Kasumi-1 (cell line): Measurements from ENCODE around the gene ZNF808.
"Not testable (repeated sequence)": the region's sequence is repeated elsewhere in the genome, so short reads cannot be mapped to it uniquely, and the experiment has no call there.

Experiments
- DNase-seq, 2 experiments: peaks; one replicate each; lab custom pipeline; 2025; lab: John Stamatoyannopoulos, UW

The ZNF808 gene

GRCh38 chr19:52593441-52593840 is 66.0 kb downstream of the ZNF808 start:
- DNase-seq = not testable (repeated sequence)

DNA sequence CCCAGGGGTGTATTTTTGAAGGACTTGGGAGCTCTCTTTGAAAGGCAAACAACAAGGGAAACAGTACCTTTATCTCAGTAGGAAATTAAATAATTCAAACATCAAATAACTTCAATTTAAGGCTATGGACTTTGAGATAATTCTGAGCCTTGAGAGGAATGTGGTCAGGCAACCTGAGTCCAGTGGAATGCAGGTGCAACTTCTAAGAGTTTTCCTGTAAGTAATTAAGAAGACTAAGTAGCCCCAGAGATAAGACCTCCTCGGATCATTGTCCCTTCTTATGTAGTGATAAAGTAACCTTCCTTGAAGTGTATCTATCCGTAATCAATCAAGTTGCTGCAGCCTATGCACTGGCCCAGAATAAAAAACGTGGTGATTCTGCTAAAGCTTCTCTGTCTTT is 71.8 kb downstream of the ZNF808 start:
- DNase-seq = no peak

DNA sequence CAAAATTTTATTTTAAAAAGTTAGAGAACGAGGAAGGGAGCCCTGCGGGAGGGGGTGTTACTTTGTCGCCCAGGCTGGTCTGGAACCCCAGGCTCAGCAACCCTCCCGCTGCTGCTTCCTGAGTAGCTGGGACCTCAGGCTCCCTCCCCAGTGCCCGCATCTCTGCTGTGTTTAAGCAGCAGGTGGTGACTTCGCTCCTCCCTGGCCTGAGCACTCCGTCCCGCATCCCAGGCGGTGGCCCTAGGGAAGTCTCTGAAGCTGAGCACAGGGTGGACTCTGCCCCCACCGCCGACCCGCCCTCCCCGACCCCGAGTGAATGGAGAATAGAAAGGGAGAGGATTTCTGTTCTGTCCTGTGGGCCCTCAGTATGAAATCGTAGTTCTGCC is 73.2 kb downstream of the ZNF808 start:
- no peak for DNase-seq

GRCh38 chr19:52601025-52601973 is 73.8 kb downstream of the ZNF808 start:
- peak; percentile 77 to 81 for DNase-seq

GRCh38 chr19:52601974-52602366 is 74.5 kb downstream of the ZNF808 start:
- not testable (repeated sequence) for DNase-seq

DNA sequence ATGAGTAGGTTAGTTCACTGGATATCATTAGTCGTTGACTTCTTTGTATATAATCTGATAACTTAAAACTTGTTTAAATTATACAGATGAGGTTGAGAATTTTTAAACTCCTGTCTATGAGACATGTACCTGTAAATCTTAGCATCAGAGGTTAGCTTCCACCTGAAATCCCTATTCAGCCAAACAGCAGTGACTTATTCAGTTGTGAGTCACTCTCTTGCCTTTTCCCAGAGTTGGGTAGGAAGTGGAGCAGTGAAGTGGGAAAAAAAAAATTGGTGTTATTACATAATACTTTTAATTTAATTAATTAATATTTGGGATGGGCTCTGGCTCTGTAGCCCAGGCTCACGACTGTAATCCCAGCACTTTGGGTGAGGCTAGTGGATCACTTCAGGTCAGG is 75.5 kb downstream of the ZNF808 start:
- DNase-seq = no peak

DNA sequence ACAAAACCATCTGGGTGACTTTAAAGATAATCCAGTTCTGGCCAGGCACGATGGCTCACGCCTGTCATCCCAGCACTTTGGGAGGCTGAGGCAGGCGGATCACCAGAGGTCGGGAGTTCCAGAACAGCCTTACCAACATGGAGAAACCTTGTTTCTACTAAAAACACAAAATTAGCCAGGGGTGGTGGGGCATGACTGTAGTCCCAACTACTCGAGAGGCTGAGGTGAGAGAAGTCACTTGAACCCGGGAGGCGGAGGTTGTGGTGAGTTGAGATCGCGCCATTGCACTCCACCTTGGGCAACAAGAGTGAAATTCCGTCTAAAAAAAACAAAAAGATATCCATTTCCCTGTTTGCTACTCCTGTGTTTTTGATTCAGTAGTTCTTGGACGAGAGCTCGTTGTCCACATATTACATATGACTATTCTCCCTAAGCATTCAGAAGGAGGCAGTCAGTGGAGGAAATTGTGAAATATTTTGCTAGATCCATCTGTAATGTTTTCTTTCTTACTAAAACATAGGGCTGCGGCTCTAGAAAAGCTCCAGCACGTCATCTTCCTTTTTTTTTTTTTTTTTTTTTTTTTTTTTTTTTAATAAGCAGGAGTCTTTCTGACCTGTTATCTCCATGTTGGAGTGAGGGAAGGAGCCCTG is 76.2 kb downstream of the ZNF808 start:
- DNase-seq = no peak
